Keratinocyte (primary cell): ENCODE measurements around the gene ITGB5. TPM values are rescaled to one million over a fixed set of nuclear protein-coding genes. Genes with fewer than 3 reads are reported as not detected.

ENCODE experiments used
- DNase-seq: peaks from one replicate; pipeline ENCODE4 v3.0.0-alpha.2; 2011; ENCODE audit warnings: low read depth, missing footprints, low spot score
- FAIRE-seq: peaks from 2 replicates; lab custom pipeline; 2011; peaks lifted over from hg19 to GRCh38; lab: Jason Lieb, UNC
- H2AFZ ChIP-seq: 2 replicates; pipeline ENCODE4 v1.6.0; 2012; ENCODE audit warnings: low read length, control low read depth, inconsistent platforms; ENCODE audit not compliant: control insufficient read depth
- H3K27ac ChIP-seq: 2 replicates; pipeline ENCODE4 v1.5.1; 2011; ENCODE audit warnings: low read length; ENCODE audit not compliant: control insufficient read depth, insufficient read depth
- H3K27me3 ChIP-seq: 3 replicates; pipeline ENCODE4 v1.6.0; 2011; ENCODE audit warnings: low read length; ENCODE audit not compliant: control insufficient read depth, insufficient read depth; ENCODE audit errors: extremely low read depth
- H3K36me3 ChIP-seq, 2 experiments: 2 replicates in 1 of 2; 3 replicates in 1 of 2; pipeline ENCODE4 v1.5.1; 2011; ENCODE audit warnings: low read length in 2 of 2, mild to moderate bottlenecking in 1 of 2; ENCODE audit not compliant: control insufficient read depth in 2 of 2, insufficient read depth in 2 of 2; ENCODE audit errors: extremely low read depth in 1 of 2
- H3K4me1 ChIP-seq: 3 replicates; pipeline ENCODE4 v1.5.1; 2011; ENCODE audit warnings: low read length; ENCODE audit not compliant: control insufficient read depth, insufficient read depth; ENCODE audit errors: extremely low read depth
- H3K4me2 ChIP-seq: 3 replicates; pipeline ENCODE4 v1.6.0; 2011; ENCODE audit warnings: low read depth, low read length; ENCODE audit not compliant: control insufficient read depth, insufficient read depth; ENCODE audit errors: extremely low read depth
- H3K4me3 ChIP-seq, 3 experiments: fragments of 200-600 bp in 1 of 3; sonication (generic) in 1 of 3; 2 replicates in 2 of 3; 3 replicates in 1 of 3; pipeline ENCODE4 v1.5.1; 2011 to 2016; ENCODE audit warnings: low read length in 3 of 3, mild to moderate bottlenecking in 3 of 3, control low read depth in 2 of 3, inconsistent platforms in 1 of 3, low read depth in 1 of 3, mixed read lengths in 1 of 3, mixed run types in 1 of 3, moderate library complexity in 1 of 3; ENCODE audit not compliant: control insufficient read depth in 2 of 3, insufficient read depth in 2 of 3; ENCODE audit errors: extremely low read depth in 1 of 3
- H3K79me2 ChIP-seq: 2 replicates; pipeline ENCODE4 v1.6.0; 2012; ENCODE audit warnings: low read length; ENCODE audit not compliant: control insufficient read depth, insufficient read depth
- H3K9ac ChIP-seq: 3 replicates; pipeline ENCODE4 v1.6.0; 2011; ENCODE audit warnings: low read length; ENCODE audit not compliant: control insufficient read depth, insufficient read depth; ENCODE audit errors: extremely low read depth
- H3K9me1 ChIP-seq: 3 replicates; pipeline ENCODE4 v1.6.0; 2011; ENCODE audit warnings: low read length; ENCODE audit not compliant: control insufficient read depth, insufficient read depth; ENCODE audit errors: extremely low read depth
- H3K9me3 ChIP-seq: 2 replicates; pipeline ENCODE4 v1.5.1; 2012; ENCODE audit warnings: low read depth, low read length; ENCODE audit not compliant: control insufficient read depth
- H4K20me1 ChIP-seq: 3 replicates; pipeline ENCODE4 v1.6.0; 2011; ENCODE audit warnings: low read length; ENCODE audit not compliant: control insufficient read depth, insufficient read depth; ENCODE audit errors: extremely low read depth
- CTCF ChIP-seq, 3 experiments: IDR thresholded peaks in 1 of 3; conservative IDR thresholded peaks in 1 of 3; optimal IDR thresholded peaks in 1 of 3; 2 replicates in 2 of 3; 3 replicates in 1 of 3; pipeline versions ENCODE3 to v1.5.1; 2011; ENCODE audit warnings: low read length in 3 of 3, mild to moderate bottlenecking in 3 of 3, moderate library complexity in 2 of 3, control low read depth in 1 of 3, inconsistent platforms in 1 of 3; ENCODE audit not compliant: insufficient read depth in 2 of 3; ENCODE audit errors: extremely low read depth in 1 of 3
- EZH2 ChIP-seq: IDR thresholded peaks from one replicate; pipeline ENCODE4 v1.6.1; 2012; ENCODE audit warnings: inconsistent platforms, mild to moderate bottlenecking, low read length, moderate library complexity
- dilution Hi-C: fragments of 300-500 bp; cut with MboI; formaldehyde crosslinking; loops from one replicate; pipeline ENCODE4 v1.7.0; 2020; ENCODE audit warnings: low sequenced_read_pairs; ENCODE audit not compliant: extremely low pct_ligation_motif_present
- polyA plus RNA-seq, 5 experiments: library from polyadenylated mRNA; depleted of rRNA in 3 of 5; stranded (reverse) in 3 of 5; stranded (forward) in 1 of 5; unstranded in 1 of 5; fragments of >200 nt; gene quantifications; 1 replicate in 1 of 5; 2 replicates in 3 of 5; 3 replicates in 1 of 5; pipeline versions ENCODE4 v1.2.1 to v1.2.3, GENCODE V29; 2011 to 2012; ENCODE audit warnings: missing spikeins in 2 of 5, low read depth in 1 of 5, low replicate concordance in 1 of 5

The ITGB5 gene
- polyA plus RNA-seq, 1 donor (not counting 4 experiments of a cell fraction or from before 2014, with no cell fraction given) = 136 TPM

- peaks cover 19% of the 10 kb centered on the region for H3K4me1 ChIP-seq
Measured at GRCh38 chr3:124843506-124844177, 43.5 kb downstream of the ITGB5 start.

GRCh38 chr3:124843047-124843446 lies 44.1 kb downstream of the ITGB5 start:
- H3K79me2 ChIP-seq = peaks cover 13% of the 10 kb centered on the region
- no peak for FAIRE-seq

More at GRCh38 chr3:124843506-124844177, 43.5 kb downstream of the ITGB5 start:
- no peaks in the 10 kb centered on the region for H4K20me1 ChIP-seq
- no peak overlapping the region for H2AFZ ChIP-seq
- H3K4me2 ChIP-seq = no peak overlapping the region
- FAIRE-seq = no peak
- peaks cover 20 to 41% of the 10 kb centered on the region in 2 experiments for H3K36me3 ChIP-seq
- no peak overlapping the region for H3K9ac ChIP-seq
- H3K27ac ChIP-seq = no peak overlapping the region
- H3K9me3 ChIP-seq = no peaks in the 10 kb centered on the region
- no peaks in the 10 kb centered on the region for H3K27me3 ChIP-seq
- H3K79me2 ChIP-seq = peaks cover 14% of the 10 kb centered on the region
- peaks cover 4% of the 10 kb centered on the region for H3K9me1 ChIP-seq
- DNase-seq = no peak
- no peak for TF ChIP-seq EZH2
- dilution Hi-C loops = no loop called here
- no peak overlapping the region for H3K4me3 ChIP-seq

More at GRCh38 chr3:124843047-124843446, 44.1 kb downstream of the ITGB5 start:
- no peak overlapping the region for H3K4me3 ChIP-seq
- TF ChIP-seq EZH2 = no peak
- no peak for TF ChIP-seq CTCF (optimal IDR thresholded peaks at IDR 0.05 in 1 of 3, IDR thresholded peaks at IDR 0.05 in 1 of 3, conservative IDR thresholded peaks at IDR 0.05 in 1 of 3; ENCODE audit: extremely low read depth in 1 of 3, insufficient read depth in 2 of 3, low read length in 3 of 3)
- DNase-seq = no peak
- H3K4me2 ChIP-seq = no peak overlapping the region
- no peak overlapping the region for H3K27ac ChIP-seq
- H3K36me3 ChIP-seq = peaks cover 17 to 36% of the 10 kb centered on the region in 2 experiments
- no peaks in the 10 kb centered on the region for H3K27me3 ChIP-seq
- no peak overlapping the region for H2AFZ ChIP-seq
- H3K4me1 ChIP-seq = peaks cover 23% of the 10 kb centered on the region
- no peaks in the 10 kb centered on the region for H4K20me1 ChIP-seq
- H3K9me1 ChIP-seq = peaks cover 4% of the 10 kb centered on the region
- H3K9me3 ChIP-seq = no peaks in the 10 kb centered on the region
- no peak overlapping the region for H3K9ac ChIP-seq
- dilution Hi-C loops = no loop called here
